Measurements from ENCODE around the gene EXOSC1.
"Not testable (repeated sequence)": the region's sequence is repeated elsewhere in the genome, so short reads cannot be mapped to it uniquely, and the experiment has no call there.

The EXOSC1 gene

GRCh38 chr10:97407211-97407951, 38.4 kb downstream of the EXOSC1 start:
- DNase-seq, result peak; percentile 65

GRCh38 chr10:97406483-97406882, 39.3 kb downstream of the EXOSC1 start:
- not testable (repeated sequence) for DNase-seq

DNA sequence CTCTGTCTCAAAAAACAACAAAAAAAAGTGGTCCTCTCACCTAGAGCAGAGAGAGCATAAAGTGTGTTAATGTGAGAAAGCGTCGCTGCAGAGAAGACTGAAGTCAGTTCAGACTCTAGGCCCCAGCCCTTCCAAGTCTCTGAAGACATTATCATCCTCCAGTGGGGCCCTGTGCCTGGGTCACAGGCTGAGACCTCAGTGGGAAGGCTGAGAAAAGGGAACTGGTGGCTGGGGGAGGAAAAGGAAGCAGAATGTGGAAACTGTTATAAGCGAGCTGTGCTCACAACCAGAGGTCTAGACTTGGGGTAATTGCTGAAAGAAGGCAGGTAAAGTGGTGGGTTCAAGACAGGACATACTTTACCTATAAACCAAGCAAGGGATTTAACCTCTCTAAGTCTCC, 39.7 kb downstream of the EXOSC1 start:
- DNase-seq, result no peak

DNA sequence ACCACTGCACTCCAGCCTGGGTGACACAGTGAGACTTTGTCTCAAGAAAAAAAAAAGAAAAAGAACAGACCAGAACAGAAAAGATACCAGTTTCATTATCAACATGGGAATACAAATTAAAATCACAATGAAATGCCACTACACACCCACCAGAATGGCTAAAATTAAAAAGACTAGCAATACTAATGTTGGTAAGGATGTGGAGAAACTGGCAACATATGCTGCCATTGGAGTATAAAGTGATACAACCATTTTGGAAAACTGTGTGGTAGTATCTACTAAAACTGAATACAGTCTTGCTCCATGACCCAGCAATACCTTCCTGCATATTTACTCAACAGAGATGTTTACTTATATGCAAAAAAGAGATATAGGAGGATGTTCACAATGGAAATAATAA, 41.8 kb downstream of the EXOSC1 start:
- DNase-seq, result no peak

GRCh38 chr10:97401455-97401919, 44.3 kb downstream of the EXOSC1 start:
- no peak for DNase-seq

DNA sequence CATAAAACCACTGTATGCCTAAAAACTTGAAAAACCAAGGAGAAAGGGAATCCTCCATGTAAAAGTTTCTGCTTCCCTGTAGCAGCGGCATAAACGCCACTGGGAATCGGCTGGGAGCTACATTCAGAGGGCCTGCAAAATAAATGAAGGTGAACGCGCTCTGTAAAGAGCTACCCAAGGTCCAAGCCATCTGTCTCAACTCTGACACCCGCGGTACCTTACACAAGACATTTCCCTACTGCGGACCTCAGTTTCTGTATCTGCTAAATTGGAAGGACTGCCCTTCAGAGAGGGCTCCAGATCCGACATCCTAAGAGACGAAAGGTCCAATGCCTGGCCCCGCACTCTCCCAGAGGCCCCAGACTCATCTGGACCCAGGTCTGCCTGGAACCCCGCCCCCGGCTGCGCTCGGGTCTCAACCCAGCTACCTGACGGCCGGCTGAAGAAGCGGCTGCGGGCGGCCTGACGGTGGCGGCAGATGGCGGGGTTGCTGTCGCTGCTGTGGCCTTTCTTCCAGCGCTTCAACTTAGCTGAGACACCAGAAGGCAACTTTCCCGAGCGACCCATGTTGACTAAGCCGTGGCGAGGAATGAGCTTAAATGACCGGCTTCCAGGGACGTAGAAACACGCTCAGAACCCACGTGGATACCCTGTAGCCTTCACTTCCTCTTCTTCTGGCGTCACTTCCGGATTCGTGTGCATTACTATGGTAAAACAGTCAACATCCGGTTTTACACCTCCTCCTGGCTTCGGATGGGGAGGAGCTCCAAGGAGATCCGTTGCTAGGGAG, 44.9 kb downstream of the EXOSC1 start, which contains the start of gene RRP12:
Gene RRP12, minus strand, starts transcription at position 676 of the 790 bp plus-strand sequence. Its CDS starts 109 bp downstream, at position 567.
- DNase-seq, result peak; percentile 86

DNA sequence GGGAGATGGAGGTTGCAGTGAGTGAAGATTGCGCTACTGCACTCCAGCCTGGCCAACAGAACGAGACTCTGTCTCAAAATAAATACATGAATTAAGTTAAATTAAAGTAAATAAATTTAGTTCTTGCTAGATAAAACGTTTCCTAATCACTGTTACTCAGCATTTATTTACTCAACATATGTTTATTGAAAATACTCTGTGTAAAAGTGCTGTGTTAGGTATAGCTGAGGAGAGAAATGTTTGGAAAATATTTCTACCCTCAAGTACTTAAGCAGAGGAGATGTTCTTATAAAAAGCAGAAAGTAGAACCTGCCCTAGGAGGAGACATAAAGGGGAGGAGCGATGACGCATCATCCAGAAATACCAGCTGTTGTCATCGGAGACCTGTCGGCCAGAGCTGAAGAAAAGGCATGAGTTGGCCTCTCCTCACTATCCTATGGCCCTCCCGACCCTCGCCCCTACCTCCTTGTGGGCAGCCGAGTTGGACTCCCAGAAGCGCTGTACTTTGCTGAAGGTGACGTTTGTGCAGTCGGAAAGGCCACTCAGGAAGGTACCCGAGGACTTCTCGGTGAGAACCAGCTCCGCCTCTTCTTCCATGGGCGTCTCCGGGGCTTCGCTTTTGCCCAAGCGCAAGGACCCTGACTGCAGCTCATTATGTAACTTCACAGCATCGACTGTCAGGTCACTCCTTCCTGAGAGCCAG, 45.8 kb downstream of the EXOSC1 start:
- peak; percentile 41 for DNase-seq

DNA sequence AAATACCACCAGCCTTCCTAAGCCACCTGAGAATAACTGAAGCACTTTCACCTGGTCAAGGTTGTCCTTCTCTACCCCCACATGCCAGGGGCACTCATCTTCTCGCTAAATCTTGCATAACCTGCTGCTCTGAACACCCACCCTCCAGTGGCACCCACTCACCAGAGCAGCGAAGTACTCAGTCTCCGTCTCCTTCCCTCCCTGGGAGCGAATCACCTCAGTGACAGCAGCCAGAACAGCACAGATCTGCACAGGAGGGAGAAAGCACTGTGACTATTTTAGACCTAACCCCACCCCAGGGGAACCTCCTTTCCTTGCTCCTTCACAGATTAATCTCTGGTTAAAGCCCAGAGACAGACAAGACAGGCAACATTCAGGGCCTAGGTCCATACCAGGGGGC, 49.8 kb downstream of the EXOSC1 start:
- DNase-seq, result no peak

GRCh38 chr10:97393034-97393573, 52.7 kb downstream of the EXOSC1 start:
- no peak for DNase-seq

DNA sequence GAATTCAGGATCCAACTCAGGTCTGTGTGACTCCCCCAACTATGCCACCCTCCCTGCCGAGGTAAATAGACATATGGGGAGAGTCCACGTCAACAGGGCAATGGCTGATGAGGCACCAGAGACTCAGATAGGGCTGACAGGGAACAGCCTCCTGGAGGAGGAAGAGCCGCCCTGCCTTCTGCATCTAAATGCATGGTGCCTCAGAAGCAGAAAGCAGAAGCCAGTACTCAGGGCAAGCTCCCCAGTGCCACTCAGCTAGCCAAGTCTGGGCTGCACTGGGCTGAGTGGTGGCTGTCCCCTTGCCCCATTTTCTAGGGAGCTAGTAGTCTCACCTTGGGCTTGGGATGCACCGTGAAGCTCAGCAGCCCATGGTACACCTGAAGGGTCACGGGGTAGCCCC, 55.7 kb downstream of the EXOSC1 start:
- DNase-seq, result no peak

DNA sequence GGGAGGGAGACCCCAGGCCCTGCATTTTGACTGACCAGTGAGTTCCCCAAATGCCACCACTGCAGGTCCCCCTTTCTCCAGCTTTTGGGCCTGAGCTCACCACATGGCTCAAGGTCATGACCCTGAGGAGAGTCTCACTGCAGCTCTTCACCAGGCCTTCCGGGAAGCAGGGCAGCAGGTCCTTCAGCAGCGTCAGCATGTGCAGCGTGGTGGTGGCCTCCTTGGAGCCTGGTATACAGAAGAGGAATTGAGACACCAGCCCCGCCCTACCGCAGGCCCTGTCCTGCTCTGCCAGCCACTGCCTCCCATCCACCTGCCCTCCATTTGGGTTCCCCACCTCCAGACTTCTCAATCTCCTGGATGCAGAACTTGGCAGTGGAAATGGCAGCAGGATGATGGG, 57.7 kb downstream of the EXOSC1 start:
- DNase-seq, result no peak

Data from stimulated activated CD4-positive, alpha-beta T cell treated with anti-CD3 and anti-CD28 coated beads, Interleukin-1b, Interleukin-23, amount 100 ng/mL, for 48 hours (primary cell).